ENCODE data around the gene TTLL10. TPM values are rescaled to one million over a fixed set of nuclear protein-coding genes. Genes with fewer than 3 reads are reported as not detected.

The TTLL10 gene
- total and polyA plus RNA-seq, 4 donors: not detected

DNA sequence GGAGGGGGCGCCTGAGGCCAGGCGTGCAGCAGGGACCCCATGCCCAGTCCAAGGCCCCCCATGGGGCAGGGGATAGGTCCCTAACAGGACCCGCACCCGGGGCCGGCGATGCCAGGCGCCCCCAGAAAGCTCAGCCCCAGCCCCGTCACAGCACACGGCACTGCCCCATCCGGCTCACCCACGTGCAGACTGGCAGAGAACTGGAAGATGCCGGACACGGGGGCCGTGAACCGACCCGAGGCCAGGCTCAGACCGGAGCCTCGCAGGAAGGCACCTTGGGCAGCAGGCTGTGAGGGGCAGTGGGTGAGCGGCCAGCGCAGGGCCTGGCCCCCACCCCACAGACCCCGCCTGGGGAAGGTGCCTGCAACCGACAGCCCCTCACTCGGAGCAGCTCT is 69.6 kb downstream of the TTLL10 start:
- 92% methylated on average over 23 of the region's 23 CpGs for WGBS
- TF ChIP-seq JUND (IDR thresholded peaks at IDR 0.05): no peak
- no peak for TF ChIP-seq FOXA2 (IDR thresholded peaks at IDR 0.05)
- TF ChIP-seq, protein P1, sequence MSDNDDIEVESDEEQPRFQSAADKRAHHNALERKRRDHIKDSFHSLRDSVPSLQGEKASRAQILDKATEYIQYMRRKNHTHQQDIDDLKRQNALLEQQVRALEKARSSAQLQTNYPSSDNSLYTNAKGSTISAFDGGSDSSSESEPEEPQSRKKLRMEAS (IDR thresholded peaks at IDR 0.05): no peak
- TF ChIP-seq, protein P2, sequence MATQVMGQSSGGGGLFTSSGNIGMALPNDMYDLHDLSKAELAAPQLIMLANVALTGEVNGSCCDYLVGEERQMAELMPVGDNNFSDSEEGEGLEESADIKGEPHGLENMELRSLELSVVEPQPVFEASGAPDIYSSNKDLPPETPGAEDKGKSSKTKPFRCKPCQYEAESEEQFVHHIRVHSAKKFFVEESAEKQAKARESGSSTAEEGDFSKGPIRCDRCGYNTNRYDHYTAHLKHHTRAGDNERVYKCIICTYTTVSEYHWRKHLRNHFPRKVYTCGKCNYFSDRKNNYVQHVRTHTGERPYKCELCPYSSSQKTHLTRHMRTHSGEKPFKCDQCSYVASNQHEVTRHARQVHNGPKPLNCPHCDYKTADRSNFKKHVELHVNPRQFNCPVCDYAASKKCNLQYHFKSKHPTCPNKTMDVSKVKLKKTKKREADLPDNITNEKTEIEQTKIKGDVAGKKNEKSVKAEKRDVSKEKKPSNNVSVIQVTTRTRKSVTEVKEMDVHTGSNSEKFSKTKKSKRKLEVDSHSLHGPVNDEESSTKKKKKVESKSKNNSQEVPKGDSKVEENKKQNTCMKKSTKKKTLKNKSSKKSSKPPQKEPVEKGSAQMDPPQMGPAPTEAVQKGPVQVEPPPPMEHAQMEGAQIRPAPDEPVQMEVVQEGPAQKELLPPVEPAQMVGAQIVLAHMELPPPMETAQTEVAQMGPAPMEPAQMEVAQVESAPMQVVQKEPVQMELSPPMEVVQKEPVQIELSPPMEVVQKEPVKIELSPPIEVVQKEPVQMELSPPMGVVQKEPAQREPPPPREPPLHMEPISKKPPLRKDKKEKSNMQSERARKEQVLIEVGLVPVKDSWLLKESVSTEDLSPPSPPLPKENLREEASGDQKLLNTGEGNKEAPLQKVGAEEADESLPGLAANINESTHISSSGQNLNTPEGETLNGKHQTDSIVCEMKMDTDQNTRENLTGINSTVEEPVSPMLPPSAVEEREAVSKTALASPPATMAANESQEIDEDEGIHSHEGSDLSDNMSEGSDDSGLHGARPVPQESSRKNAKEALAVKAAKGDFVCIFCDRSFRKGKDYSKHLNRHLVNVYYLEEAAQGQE (IDR thresholded peaks at IDR 0.05): no peak
- no peak for TF ChIP-seq GABPA (IDR thresholded peaks at IDR 0.05 in 1 of 2, conservative IDR thresholded peaks at IDR 0.05 in 1 of 2)
- TF ChIP-seq, protein P3, sequence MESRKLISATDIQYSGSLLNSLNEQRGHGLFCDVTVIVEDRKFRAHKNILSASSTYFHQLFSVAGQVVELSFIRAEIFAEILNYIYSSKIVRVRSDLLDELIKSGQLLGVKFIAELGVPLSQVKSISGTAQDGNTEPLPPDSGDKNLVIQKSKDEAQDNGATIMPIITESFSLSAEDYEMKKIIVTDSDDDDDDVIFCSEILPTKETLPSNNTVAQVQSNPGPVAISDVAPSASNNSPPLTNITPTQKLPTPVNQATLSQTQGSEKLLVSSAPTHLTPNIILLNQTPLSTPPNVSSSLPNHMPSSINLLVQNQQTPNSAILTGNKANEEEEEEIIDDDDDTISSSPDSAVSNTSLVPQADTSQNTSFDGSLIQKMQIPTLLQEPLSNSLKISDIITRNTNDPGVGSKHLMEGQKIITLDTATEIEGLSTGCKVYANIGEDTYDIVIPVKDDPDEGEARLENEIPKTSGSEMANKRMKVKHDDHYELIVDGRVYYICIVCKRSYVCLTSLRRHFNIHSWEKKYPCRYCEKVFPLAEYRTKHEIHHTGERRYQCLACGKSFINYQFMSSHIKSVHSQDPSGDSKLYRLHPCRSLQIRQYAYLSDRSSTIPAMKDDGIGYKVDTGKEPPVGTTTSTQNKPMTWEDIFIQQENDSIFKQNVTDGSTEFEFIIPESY (IDR thresholded peaks at IDR 0.05): no peak
- TF ChIP-seq NR2F2 (IDR thresholded peaks at IDR 0.05): no peak
- TF ChIP-seq YY1 (IDR thresholded peaks at IDR 0.05): no peak
- TF ChIP-seq HNF4G (IDR thresholded peaks at IDR 0.05): no peak
- TF ChIP-seq SP1 (IDR thresholded peaks at IDR 0.05): no peak
- no peak for TF ChIP-seq FOXA1 (IDR thresholded peaks at IDR 0.05)
- TF ChIP-seq HNF4A (conservative IDR thresholded peaks at IDR 0.05): no peak
- no peak for TF ChIP-seq RAD21 (IDR thresholded peaks at IDR 0.05)
- TF ChIP-seq, protein P4, sequence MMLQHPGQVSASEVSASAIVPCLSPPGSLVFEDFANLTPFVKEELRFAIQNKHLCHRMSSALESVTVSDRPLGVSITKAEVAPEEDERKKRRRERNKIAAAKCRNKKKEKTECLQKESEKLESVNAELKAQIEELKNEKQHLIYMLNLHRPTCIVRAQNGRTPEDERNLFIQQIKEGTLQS (IDR thresholded peaks at IDR 0.05): no peak
- no peak for TF ChIP-seq EGR1 (IDR thresholded peaks at IDR 0.05; ENCODE audit: low read depth in 2 of 2)
- TF ChIP-seq, protein P5, sequence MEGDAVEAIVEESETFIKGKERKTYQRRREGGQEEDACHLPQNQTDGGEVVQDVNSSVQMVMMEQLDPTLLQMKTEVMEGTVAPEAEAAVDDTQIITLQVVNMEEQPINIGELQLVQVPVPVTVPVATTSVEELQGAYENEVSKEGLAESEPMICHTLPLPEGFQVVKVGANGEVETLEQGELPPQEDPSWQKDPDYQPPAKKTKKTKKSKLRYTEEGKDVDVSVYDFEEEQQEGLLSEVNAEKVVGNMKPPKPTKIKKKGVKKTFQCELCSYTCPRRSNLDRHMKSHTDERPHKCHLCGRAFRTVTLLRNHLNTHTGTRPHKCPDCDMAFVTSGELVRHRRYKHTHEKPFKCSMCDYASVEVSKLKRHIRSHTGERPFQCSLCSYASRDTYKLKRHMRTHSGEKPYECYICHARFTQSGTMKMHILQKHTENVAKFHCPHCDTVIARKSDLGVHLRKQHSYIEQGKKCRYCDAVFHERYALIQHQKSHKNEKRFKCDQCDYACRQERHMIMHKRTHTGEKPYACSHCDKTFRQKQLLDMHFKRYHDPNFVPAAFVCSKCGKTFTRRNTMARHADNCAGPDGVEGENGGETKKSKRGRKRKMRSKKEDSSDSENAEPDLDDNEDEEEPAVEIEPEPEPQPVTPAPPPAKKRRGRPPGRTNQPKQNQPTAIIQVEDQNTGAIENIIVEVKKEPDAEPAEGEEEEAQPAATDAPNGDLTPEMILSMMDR (IDR thresholded peaks at IDR 0.05; ENCODE audit: low read depth, low read length, missing input control): no peak
- no peak for TF ChIP-seq TAF1 (conservative IDR thresholded peaks at IDR 0.05)
- TF ChIP-seq RXRA (IDR thresholded peaks at IDR 0.05): no peak
- no peak for DNase-seq (ENCODE audit: low spot score)
- Histone ChIP-seq H3K4me3 (ENCODE audit: low read depth in 1 of 3, low read length in 3 of 3) (no peak overlapping the region), H3K27ac (ENCODE audit: low read depth in 1 of 2, low read length in 2 of 2) (no peak overlapping the region), H3K27me3 (ENCODE audit: control insufficient read depth in 4 of 4, insufficient read depth in 4 of 4, low read length in 3 of 4) (no peaks in the 10 kb centered on the region), H3K9me3 (ENCODE audit: control insufficient read depth in 4 of 4, low read length in 3 of 4) (no peaks in the 10 kb centered on the region), H3K9ac (ENCODE audit: low read depth in 1 of 2, low read length in 2 of 2) (no peak overlapping the region), H3K36me3 (ENCODE audit: control insufficient read depth in 4 of 4, insufficient read depth in 3 of 4, low read depth in 1 of 4, low read length in 3 of 4) (no peaks in the 10 kb centered on the region), H3K4me1 (ENCODE audit: control insufficient read depth in 4 of 4, insufficient read depth in 4 of 4, low read length in 3 of 4) (peaks cover 9 to 21% (median 13%) of the 10 kb centered on the region in 4 donors)

Data from liver (tissue), 9 donors.